ENCODE results near the gene PHLDB1. TPM values are rescaled to one million over a fixed set of nuclear protein-coding genes. Genes with fewer than 3 reads are reported as not detected.
A peak's percentile ranks its signal among the peaks of the same experiment; 100 is the strongest.

The PHLDB1 gene
- total and polyA plus RNA-seq, 7 experiments from 2014 or later: 0.39 to 4.9 (median 2.0) TPM

DNA sequence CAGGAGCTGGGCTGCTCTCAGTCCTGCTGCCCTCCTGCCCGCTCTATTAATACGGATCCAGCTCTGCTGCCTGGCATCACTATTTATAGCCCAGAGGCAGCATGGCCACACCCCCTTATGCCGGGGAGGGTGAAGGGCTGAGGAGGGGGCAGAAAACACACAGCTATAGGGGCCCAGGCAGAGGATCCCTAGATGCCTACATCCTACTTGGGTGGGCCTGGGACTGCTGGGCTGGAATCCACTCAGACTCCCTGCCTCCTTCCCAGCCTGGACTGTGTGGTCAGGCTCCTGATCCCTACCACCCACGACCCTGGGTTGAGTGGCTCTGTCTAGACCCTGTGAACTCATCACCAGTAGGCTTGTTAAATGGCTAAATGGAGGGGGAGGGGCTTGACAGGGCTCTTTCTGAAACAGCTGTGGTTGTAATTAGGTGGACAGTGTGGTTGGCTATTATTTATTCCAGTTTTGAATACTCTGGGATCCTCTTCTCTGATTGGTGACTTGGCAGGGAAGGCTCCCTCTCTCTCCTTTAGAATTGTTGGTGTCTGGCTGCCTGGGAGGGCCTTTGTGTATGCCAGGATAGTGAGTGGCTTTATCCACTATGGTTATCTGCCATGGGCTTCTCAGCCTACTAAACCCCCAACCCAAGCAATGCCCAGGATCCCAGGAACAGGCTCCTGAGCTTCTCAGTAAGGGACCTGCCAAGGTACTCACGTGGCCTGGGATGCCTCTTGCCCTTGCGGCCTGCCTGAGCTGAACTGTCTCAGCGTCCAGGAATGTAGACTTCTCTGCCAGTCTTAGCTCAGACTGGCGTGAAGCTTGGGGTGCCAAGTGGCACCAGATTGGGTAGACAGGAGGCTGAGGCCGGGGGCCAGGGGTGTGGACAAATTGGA is 15.2 kb downstream of the PHLDB1 start:
- Histone ChIP-seq H3K27me3 (ENCODE audit: control insufficient read depth in 2 of 2, insufficient read depth in 2 of 2, low read length in 2 of 2) (no peaks in the 10 kb centered on the region), H3K4me3 (ENCODE audit: low read length) (no peak overlapping the region), H3K9me3 (ENCODE audit: control insufficient read depth in 2 of 3, low read length in 3 of 3) (no peaks in the 10 kb centered on the region), H3K4me1 (ENCODE audit: control insufficient read depth in 2 of 2, insufficient read depth in 2 of 2, low read length in 2 of 2) (peaks cover 0 to 4% of the 10 kb centered on the region in 2 donors), H3K36me3 (ENCODE audit: control insufficient read depth in 2 of 3, insufficient read depth in 3 of 3, low read length in 3 of 3) (no peaks in the 10 kb centered on the region), H3K27ac (ENCODE audit: low read depth, low read length) (no peak overlapping the region)
- H3K36me3 Mint-ChIP-seq: peaks cover 0 to 10% (median 0%) of the 10 kb centered on the region in 5 donors
- H3K4me1 Mint-ChIP-seq: peaks cover 7 to 20% (median 13%) of the 10 kb centered on the region in 7 donors
- DNase-seq: no peak
- peaks cover 7 to 25% (median 12%) of the 10 kb centered on the region in 5 donors for H3K27me3 Mint-ChIP-seq
- H3K27ac Mint-ChIP-seq: no peak overlapping the region
- H3K4me3 Mint-ChIP-seq: no peak overlapping the region
- H3K9me3 Mint-ChIP-seq: no peaks in the 10 kb centered on the region
- ChIA-PET CTCF (interaction anchor here (0.6 kb wide), 1 partner anchor 134 kb away, joined by 3 read pairs; no protein-coding TSS in a partner anchor), POLR2A (interaction anchor here (2.1 kb wide), 1 partner anchor 14 kb away, joined by 6 read pairs; no protein-coding TSS in a partner anchor)
- no peak for ATAC-seq
- intact Hi-C loops (cut with micrococcal nuclease): no loop called here

DNA sequence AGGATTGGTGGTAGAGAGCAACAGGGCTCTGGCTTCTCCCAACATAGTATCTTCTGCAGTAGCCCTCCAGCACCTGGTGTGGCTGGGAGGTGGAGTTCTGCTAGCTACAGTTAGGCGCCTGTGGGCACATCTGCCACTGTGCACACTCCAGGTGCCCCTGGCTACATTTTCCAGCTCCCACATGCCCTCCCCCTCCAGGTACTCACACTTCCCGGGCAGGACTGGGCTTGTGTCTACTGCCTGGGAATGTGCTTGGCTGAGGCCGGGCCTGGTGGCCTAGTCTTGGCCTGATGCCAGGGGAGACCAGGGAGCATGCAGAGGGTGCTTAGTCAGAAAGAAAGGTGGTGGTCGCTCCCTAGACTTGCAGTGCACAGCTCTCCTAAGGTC is 15.8 kb downstream of the PHLDB1 start:
- Histone ChIP-seq H3K27me3 (ENCODE audit: control insufficient read depth in 2 of 2, insufficient read depth in 2 of 2, low read length in 2 of 2) (no peaks in the 10 kb centered on the region), H3K9me3 (ENCODE audit: control insufficient read depth in 2 of 3, low read length in 3 of 3) (no peaks in the 10 kb centered on the region), H3K27ac (ENCODE audit: low read depth, low read length) (no peak overlapping the region), H3K4me3 (ENCODE audit: low read length) (no peak overlapping the region), H3K4me1 (ENCODE audit: control insufficient read depth in 2 of 2, insufficient read depth in 2 of 2, low read length in 2 of 2) (peaks cover 0 to 4% of the 10 kb centered on the region in 2 donors), H3K36me3 (ENCODE audit: control insufficient read depth in 2 of 3, insufficient read depth in 3 of 3, low read length in 3 of 3) (no peaks in the 10 kb centered on the region)
- intact Hi-C loops (cut with micrococcal nuclease): no loop called here
- DNase-seq (no peak), ATAC-seq (no peak)
- ChIA-PET CTCF (no interaction called here), POLR2A (interaction anchor here (2.1 kb wide), 1 partner anchor 14 kb away, joined by 6 read pairs; no protein-coding TSS in a partner anchor)
- no peak overlapping the region for H3K27ac Mint-ChIP-seq
- no peak overlapping the region for H3K4me3 Mint-ChIP-seq
- peaks cover 7 to 25% (median 11%) of the 10 kb centered on the region in 5 donors for H3K27me3 Mint-ChIP-seq
- no peaks in the 10 kb centered on the region for H3K9me3 Mint-ChIP-seq
- H3K4me1 Mint-ChIP-seq: peaks cover 7 to 20% (median 13%) of the 10 kb centered on the region in 7 donors
- H3K36me3 Mint-ChIP-seq: peaks cover 0 to 9% (median 0%) of the 10 kb centered on the region in 5 donors

DNA sequence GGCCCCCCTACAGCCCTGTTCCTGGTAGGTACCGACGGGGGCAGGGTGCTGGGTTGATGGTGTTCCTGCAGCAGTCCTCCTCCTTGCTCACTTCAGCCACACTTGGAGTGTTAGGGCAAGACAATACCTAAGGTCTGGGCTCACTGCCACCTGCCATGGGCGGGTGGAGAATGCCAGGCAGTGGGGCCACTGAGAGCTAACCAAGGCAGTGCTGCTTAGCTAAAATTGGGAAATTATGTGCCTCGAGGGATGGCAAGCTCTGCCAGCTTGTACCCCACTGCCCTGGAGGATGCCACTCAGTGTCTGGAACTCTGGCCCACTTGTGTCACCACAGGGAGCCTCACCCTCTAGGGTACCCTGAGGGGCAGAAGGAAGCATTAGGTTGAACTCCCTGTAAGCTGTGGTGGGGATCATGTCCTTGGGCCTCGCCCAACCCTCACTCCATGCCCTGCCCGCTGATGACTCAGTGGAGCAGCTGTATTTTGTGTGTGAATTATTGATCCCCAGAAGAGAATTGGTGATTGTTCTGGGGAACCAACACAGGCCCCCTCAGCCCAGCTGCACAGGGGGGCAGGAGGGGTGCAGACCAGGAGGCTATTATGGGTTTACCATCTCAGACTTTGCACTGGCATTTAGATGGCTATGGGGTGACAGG is 17.7 kb downstream of the PHLDB1 start:
- Histone ChIP-seq H3K4me3 (ENCODE audit: low read length) (no peak overlapping the region), H3K27ac (ENCODE audit: low read depth, low read length) (no peak overlapping the region), H3K36me3 (ENCODE audit: control insufficient read depth in 2 of 3, insufficient read depth in 3 of 3, low read length in 3 of 3) (no peaks in the 10 kb centered on the region), H3K4me1 (ENCODE audit: control insufficient read depth in 2 of 2, insufficient read depth in 2 of 2, low read length in 2 of 2) (peaks cover 0 to 4% of the 10 kb centered on the region in 2 donors), H3K27me3 (ENCODE audit: control insufficient read depth in 2 of 2, insufficient read depth in 2 of 2, low read length in 2 of 2) (no peaks in the 10 kb centered on the region), H3K9me3 (ENCODE audit: control insufficient read depth in 2 of 3, low read length in 3 of 3) (no peaks in the 10 kb centered on the region)
- no peak for DNase-seq
- no peak for ATAC-seq
- peaks cover 0 to 20% (median 4%) of the 10 kb centered on the region in 5 donors for H3K27me3 Mint-ChIP-seq
- CTCF ChIA-PET: interaction anchor here (0.6 kb wide), 1 partner anchor 37 kb away, joined by 5 read pairs; no protein-coding TSS in a partner anchor
- H3K9me3 Mint-ChIP-seq: no peaks in the 10 kb centered on the region
- POLR2A ChIA-PET: no interaction called here
- intact Hi-C loops (cut with micrococcal nuclease): no loop called here
- no peaks in the 10 kb centered on the region for H3K36me3 Mint-ChIP-seq
- H3K4me1 Mint-ChIP-seq: peaks cover 0 to 13% (median 8%) of the 10 kb centered on the region in 7 donors
- H3K27ac Mint-ChIP-seq: peak overlapping the region in 1 of 9 donors; percentile 19
- no peak overlapping the region for H3K4me3 Mint-ChIP-seq

DNA sequence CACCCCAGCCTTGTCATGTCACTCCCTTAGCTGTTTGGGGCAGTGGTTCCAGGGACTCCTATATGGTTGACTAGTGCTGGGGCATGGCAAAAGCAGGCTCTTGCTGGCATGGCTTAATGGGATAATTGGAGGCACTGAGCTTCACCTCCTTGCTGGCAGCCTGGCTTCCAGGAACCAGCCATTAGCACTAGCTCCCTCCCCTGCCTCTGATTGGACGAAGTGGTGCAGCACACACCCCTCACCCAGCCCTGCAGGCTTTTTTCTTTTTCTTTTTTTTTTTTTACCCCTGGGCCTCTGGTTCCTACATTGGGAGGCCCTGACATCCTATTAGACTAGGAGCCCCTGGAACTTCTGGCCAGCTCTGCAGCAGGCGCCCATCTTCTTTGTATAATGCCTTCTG is 18.6 kb downstream of the PHLDB1 start:
- no peak overlapping the region for H3K4me3 ChIP-seq (ENCODE audit: low read length)
- DNase-seq: peak in 1 of 9 donors; percentile 3
- H3K36me3 ChIP-seq (ENCODE audit: control insufficient read depth in 2 of 3, insufficient read depth in 3 of 3, low read length in 3 of 3): no peaks in the 10 kb centered on the region
- H3K9me3 ChIP-seq (ENCODE audit: control insufficient read depth in 2 of 3, low read length in 3 of 3): no peaks in the 10 kb centered on the region
- Mint-ChIP-seq H3K4me1 (peaks cover 0 to 6% (median 3%) of the 10 kb centered on the region in 7 donors), H3K9me3 (no peaks in the 10 kb centered on the region), H3K36me3 (no peaks in the 10 kb centered on the region), H3K4me3 (no peak overlapping the region), H3K27ac (no peak overlapping the region), H3K27me3 (peaks cover 0 to 13% (median 2%) of the 10 kb centered on the region in 5 donors)
- CTCF ChIA-PET: no interaction called here
- H3K27me3 ChIP-seq (ENCODE audit: control insufficient read depth in 2 of 2, insufficient read depth in 2 of 2, low read length in 2 of 2): no peaks in the 10 kb centered on the region
- intact Hi-C loops (cut with micrococcal nuclease): no loop called here
- H3K4me1 ChIP-seq (ENCODE audit: control insufficient read depth in 2 of 2, insufficient read depth in 2 of 2, low read length in 2 of 2): peaks cover 0 to under 1% of the 10 kb centered on the region in 2 donors
- no peak overlapping the region for H3K27ac ChIP-seq (ENCODE audit: low read depth, low read length)
- POLR2A ChIA-PET: no interaction called here
- no peak for ATAC-seq

DNA sequence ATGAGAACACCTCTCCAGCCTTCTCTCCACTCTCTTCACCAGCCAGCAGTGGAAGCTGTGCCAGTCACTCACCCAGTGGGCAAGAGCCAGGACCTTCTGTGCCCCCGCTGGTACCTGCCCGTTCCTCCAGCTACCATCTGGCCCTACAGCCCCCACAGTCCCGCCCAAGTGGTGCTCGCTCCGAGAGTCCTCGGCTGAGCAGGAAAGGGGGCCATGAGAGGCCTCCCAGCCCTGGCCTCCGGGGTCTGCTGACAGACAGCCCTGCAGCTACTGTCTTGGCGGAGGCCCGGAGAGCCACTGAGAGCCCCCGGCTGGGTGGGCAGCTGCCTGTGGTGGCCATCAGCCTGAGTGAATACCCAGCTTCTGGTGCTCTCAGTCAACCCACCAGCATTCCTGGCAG is 20.2 kb downstream of the PHLDB1 start:
- Histone ChIP-seq H3K9me3 (ENCODE audit: control insufficient read depth in 2 of 3, low read length in 3 of 3) (no peaks in the 10 kb centered on the region), H3K27ac (ENCODE audit: low read depth, low read length) (no peak overlapping the region), H3K4me3 (ENCODE audit: low read length) (no peak overlapping the region), H3K36me3 (ENCODE audit: control insufficient read depth in 2 of 3, insufficient read depth in 3 of 3, low read length in 3 of 3) (no peaks in the 10 kb centered on the region), H3K27me3 (ENCODE audit: control insufficient read depth in 2 of 2, insufficient read depth in 2 of 2, low read length in 2 of 2) (no peaks in the 10 kb centered on the region), H3K4me1 (ENCODE audit: control insufficient read depth in 2 of 2, insufficient read depth in 2 of 2, low read length in 2 of 2) (no peaks in the 10 kb centered on the region)
- no peak overlapping the region for H3K27ac Mint-ChIP-seq
- H3K9me3 Mint-ChIP-seq: no peaks in the 10 kb centered on the region
- POLR2A ChIA-PET: no interaction called here
- DNase-seq (no peak), ATAC-seq (no peak)
- intact Hi-C loops (cut with micrococcal nuclease): no loop called here
- no peak overlapping the region for H3K4me3 Mint-ChIP-seq
- H3K4me1 Mint-ChIP-seq: no peaks in the 10 kb centered on the region
- H3K36me3 Mint-ChIP-seq: no peaks in the 10 kb centered on the region
- CTCF ChIA-PET: interaction anchor here (0.7 to 0.9 kb wide), 2 partner anchors 16 to 499 kb away, joined by 3 read pairs; no protein-coding TSS in a partner anchor
- H3K27me3 Mint-ChIP-seq: peaks cover 0 to 6% (median 0%) of the 10 kb centered on the region in 5 donors

DNA sequence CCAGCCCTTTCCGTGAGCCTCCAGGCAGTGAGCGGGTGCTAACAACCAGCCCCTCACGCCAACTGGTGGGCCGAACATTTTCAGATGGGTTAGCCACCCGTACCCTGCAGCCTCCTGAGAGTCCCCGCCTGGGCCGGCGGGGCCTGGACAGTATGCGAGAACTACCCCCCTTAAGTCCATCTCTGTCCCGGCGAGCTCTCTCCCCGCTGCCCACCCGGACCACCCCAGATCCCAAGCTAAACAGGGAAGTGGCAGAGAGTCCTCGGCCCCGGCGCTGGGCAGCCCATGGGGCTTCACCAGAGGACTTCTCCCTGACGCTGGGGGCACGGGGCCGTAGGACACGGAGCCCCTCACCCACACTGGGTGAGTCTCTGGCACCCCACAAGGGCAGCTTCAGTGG is 20.6 kb downstream of the PHLDB1 start:
- intact Hi-C loops (cut with micrococcal nuclease): no loop called here
- H3K4me1 ChIP-seq (ENCODE audit: control insufficient read depth in 2 of 2, insufficient read depth in 2 of 2, low read length in 2 of 2): no peaks in the 10 kb centered on the region
- no peak overlapping the region for H3K4me3 ChIP-seq (ENCODE audit: low read length)
- Mint-ChIP-seq H3K4me3 (no peak overlapping the region), H3K27ac (no peak overlapping the region), H3K27me3 (peaks cover 0 to 3% (median 0%) of the 10 kb centered on the region in 5 donors), H3K4me1 (no peaks in the 10 kb centered on the region), H3K36me3 (no peaks in the 10 kb centered on the region), H3K9me3 (no peaks in the 10 kb centered on the region)
- no peak for ATAC-seq
- H3K9me3 ChIP-seq (ENCODE audit: control insufficient read depth in 2 of 3, low read length in 3 of 3): no peaks in the 10 kb centered on the region
- ChIA-PET POLR2A (no interaction called here), CTCF (interaction anchor here (0.9 kb wide), 1 partner anchor 17 kb away, joined by 3 read pairs; no protein-coding TSS in a partner anchor)
- no peak for DNase-seq
- H3K36me3 ChIP-seq (ENCODE audit: control insufficient read depth in 2 of 3, insufficient read depth in 3 of 3, low read length in 3 of 3): no peaks in the 10 kb centered on the region
- no peak overlapping the region for H3K27ac ChIP-seq (ENCODE audit: low read depth, low read length)
- H3K27me3 ChIP-seq (ENCODE audit: control insufficient read depth in 2 of 2, insufficient read depth in 2 of 2, low read length in 2 of 2): no peaks in the 10 kb centered on the region

Data from naive thymus-derived CD4-positive, alpha-beta T cell (primary cell).